Hematopoietic multipotent progenitor cell treated with erythropoietin and hydrocortisone succinate and interleukin-3 and kit ligand, for 8 days (in vitro differentiated cells): ENCODE results near the gene CFAP161.

ENCODE experiments used
- DNase-seq: peaks from one replicate; pipeline ENCODE4 v3.0.0-alpha.2; 2015

CFAP161 gene, protein sequence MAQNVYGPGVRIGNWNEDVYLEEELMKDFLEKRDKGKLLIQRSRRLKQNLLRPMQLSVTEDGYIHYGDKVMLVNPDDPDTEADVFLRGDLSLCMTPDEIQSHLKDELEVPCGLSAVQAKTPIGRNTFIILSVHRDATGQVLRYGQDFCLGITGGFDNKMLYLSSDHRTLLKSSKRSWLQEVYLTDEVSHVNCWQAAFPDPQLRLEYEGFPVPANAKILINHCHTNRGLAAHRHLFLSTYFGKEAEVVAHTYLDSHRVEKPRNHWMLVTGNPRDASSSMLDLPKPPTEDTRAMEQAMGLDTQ

GRCh38 chr15:81133782-81134461 lies at the start of gene CFAP161:
Gene CFAP161 (plus strand): TSS chr15:81134270. CDS start chr15:81134330, 60 bp downstream.
- peak; percentile 69 for DNase-seq

DNA sequence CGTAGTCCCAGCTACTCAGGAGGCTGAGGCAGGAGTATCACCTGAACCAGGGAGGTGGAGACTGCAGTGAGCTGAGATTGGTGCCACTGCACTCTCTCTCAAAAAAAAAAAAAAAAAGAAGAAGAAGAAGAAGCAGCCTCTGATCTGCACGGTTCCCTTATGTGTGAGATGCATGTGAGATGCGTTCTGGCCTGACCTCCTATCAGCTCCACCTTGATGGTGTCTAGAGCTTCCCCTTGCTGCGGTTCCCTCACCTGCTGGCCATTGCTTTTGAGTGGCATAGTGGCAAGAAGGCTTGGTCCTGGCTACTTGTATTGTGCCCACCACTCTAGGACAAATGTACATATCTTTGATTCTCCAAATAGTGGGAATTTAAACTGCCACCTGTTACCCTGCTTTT lies 49.4 kb upstream of the CFAP161 start:
- DNase-seq, result no peak

DNA sequence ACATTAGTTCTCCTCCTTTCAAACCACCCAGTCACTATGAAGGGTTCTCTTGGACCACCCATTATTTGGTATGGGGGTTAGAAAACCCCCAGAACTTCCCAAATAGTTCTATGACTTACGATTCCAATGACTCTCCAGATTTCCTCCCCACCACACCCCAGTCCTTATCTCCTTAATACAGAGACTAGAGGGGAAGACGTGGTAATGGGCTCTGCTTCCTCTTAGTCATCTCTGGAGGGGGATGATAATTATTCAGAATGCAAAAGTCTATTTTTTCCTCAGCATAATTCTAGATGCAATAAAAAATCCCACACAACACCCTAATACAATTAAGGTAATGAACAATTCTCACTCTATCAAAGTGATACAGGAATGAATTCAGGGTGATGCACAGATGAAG lies 48.9 kb upstream of the CFAP161 start:
- peak; percentile 58 for DNase-seq

DNA sequence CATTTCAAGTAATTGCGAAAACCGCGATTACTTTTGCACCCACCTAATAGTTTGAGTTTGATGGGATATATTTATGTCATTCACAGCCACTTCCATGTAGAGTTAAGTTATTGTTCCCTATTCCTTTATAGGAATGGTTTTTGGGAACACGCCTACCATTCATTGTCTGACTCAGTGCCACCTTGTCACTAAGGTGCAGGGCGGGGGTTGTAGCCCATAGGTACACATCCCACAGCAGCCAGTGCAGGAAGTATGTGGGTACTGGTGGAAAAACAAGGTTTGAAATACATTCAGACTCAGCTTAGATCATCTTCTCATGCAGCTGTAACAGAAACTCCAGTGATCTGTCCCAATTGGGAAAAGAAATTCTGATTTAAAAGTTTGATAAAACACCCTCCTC lies 48.2 kb upstream of the CFAP161 start:
- no peak for DNase-seq

GRCh38 chr15:81087066-81087465 lies 47.0 kb upstream of the CFAP161 start:
- DNase-seq, result no peak

DNA sequence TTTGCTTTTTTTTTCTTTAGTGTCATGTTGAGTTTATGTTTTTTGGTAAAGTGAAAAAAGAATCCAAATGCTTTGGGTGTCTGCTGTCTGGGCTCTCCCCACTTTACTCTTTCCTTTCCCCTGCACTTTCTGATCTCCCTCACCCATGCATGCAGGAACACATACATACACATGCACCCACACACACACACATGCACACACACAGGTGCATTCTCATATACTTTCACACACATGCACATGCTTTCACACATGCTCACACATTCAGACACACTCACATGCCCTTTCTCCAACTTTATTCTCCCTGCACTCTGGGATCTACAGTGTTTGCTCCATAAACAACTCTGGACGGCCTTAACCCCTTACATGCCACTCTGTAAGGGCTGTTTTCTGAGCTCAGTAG lies 46.4 kb upstream of the CFAP161 start:
- no peak for DNase-seq

- no peak for DNase-seq
Measured at GRCh38 chr15:81088470-81089013, 45.5 kb upstream of the CFAP161 start.

- DNase-seq, result no peak
Measured at GRCh38 chr15:81091889-81092558, 42.0 kb upstream of the CFAP161 start.

GRCh38 chr15:81092559-81092902 lies 41.5 kb upstream of the CFAP161 start:
- DNase-seq, result no peak

DNA sequence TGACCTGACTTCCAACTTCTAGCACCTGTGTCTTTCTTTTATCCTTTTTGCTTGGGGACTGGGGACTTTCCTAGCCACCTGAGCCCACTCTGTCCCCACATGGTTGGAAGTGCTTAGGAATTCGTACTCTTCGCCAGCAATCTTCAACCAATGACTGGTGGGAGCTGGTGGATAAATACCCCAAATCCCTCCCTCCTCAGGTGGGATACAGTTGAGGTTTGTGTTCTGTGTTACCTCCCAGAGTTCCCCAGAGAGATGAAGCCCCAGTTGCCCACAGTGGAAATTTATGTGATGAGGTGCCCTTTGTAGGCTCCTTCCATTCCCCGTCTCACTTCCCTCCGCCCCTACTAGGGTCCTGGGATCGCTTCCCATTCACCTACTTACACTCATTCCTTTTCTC lies 40.1 kb upstream of the CFAP161 start:
- DNase-seq, result no peak

- DNase-seq, result peak; percentile 55
Measured at GRCh38 chr15:81095690-81096365, 38.2 kb upstream of the CFAP161 start.

DNA sequence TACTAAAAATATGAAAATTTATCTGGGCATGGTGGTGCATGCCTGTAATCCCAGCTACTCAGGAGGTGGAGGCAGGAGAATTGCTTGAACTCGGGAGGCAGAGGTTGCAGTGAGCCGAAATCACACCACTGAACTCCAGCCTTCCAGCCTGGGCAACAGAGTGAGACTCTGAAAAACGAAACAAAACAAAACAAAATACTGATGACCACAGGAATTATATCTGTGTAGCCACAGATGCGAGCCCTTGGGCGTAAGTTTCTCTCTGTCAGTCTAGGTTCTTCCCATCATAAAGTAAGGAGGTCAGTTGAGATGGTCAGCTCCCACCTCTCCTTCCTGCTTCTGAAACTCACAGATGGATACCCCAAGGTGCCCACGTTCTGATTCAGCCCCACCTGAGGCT lies 37.7 kb upstream of the CFAP161 start:
- no peak for DNase-seq

DNA sequence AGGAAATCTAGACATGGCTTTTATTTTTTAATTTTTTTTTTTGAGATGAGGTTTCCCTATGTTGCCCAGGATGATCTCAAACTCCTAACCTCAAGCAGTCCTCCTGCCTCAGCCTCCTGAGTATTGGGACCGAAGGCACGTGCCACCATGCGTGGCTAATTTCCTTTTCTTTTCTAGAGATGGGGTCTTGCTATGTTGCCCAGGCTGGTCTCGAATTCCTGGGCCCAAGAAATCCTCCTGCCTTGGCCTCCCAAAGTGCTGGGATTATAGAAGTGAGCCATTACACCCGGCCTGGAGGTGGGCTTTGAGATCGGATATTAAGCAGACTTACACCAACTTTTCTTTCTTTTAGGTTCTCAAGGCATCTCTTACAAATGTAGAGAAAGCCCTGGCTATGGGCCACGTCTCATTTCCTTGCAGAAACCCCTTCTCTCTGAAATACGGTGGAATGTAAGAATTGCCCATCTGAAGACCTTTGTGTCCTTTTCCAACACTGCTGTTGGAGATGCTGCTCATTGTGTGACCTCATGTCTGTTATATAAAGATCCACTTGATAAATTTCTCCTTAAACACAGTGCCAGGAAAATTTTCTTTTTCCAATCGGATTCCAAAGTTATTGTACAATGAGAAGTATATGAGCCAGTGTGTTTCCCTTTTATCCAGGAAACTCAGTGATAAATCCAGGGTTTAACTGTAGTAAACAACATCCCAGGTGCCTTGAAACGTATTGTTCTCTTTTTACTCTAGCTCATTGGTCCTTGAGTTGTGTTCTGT lies 36.8 kb upstream of the CFAP161 start:
- no peak for DNase-seq

- no peak for DNase-seq
Measured at GRCh38 chr15:81097890-81098280, 36.2 kb upstream of the CFAP161 start.

DNA sequence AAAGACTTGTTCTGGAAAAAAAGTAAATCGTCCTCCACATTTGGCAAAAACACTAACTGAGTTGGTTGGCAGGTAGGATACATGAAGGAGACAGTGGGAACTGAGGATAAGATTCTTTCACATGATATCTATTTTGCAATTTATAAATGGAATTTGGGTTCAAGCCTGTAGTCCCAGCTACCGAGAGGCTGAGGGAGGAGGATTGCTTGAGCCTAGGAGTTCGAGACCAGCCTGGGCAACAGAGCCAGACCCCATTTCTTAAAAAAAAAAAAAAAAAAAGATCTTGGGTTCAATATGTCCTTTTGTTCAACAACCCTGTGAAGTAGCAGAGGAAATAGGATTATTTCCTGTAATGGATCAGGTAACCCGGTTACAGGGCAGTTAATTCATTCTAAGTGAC lies 35.7 kb upstream of the CFAP161 start:
- no peak for DNase-seq

- DNase-seq, result peak; percentile 92
Measured at GRCh38 chr15:81098861-81099651, 35.0 kb upstream of the CFAP161 start.

GRCh38 chr15:81101894-81102815 lies 31.9 kb upstream of the CFAP161 start:
- DNase-seq, result peak; percentile 47

- no peak for DNase-seq
Measured at GRCh38 chr15:81103857-81104256, 30.2 kb upstream of the CFAP161 start.

DNA sequence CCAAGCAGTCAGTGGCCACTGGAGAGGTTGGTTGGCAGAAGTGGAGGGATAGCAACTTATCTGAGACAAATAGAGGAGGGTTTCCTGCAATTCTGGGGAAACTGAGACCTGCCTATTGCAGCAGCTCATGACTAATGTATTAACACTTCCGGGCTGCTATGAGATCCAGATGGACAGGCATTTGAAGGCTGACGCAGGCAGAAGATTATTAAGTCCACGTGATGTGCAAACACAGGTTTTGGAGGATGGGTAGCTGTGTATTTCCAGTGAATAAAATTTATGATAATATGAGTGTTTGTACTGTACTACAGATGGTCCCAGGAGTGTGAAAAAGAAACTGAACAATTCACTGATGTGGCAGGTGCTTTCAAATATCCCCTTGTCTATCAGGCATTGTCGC lies 28.5 kb upstream of the CFAP161 start:
- DNase-seq, result no peak

GRCh38 chr15:81106560-81106959 lies 27.5 kb upstream of the CFAP161 start:
- DNase-seq, result peak; percentile 70

DNA sequence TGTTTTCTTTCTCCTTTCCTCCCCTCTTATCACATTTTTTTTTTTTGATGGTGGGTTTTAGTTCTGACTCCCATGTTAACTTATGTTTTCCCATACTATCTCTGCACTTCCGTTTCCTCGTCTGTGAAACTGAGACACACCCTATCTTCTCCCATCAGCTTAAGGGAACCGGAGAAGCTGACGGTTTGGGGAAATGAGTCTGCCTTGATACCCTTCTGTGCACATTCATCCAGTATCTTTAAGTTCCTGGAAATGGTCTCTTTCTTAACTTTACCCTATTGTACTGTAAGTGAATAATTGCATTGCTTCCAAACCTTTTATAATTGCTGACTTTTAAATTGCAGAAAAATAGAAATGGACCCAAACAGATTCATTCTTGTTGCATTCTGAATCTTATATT lies 26.2 kb upstream of the CFAP161 start:
- DNase-seq, result peak; percentile 29
